GM12878 (cell line): Measurements from ENCODE around the gene MAB21L4. TPM values are rescaled to one million over a fixed set of nuclear protein-coding genes. Genes with fewer than 3 reads are reported as not detected.

Source experiments
- ATAC-seq: fragments of 200-7000 bp; cut with Tn5 transposase; 3 replicates; pipeline ENCODE4 v1.9.1; 2020; ENCODE audit warnings: mild to moderate bottlenecking, moderate library complexity
- BruUV-seq: library from RNA; stranded (reverse); fragments of 400-500 nt; replicated peaks from 2 replicates; lab custom pipeline; 2021; lab: Mats Ljungman, UMichigan
- CTCF ChIA-PET: fragments of 300-600 bp; sonication (Branson Sonifier 250); formaldehyde crosslinking; extraction: SDS; loops from one replicate; lab custom pipeline; 2021; ENCODE audit warnings: inconsistent platforms; lab: Yijun Ruan, JAX
- POLR2A ChIA-PET: fragments of 350-600 bp; formaldehyde crosslinking; extraction: SDS; loops from one replicate; lab custom pipeline; 2021; ENCODE audit warnings: inconsistent platforms; lab: Charles Lee
- RAD21 ChIA-PET: fragments of 300-600 bp; sonication (Branson Sonifier 250); formaldehyde crosslinking; loops from one replicate; lab custom pipeline; 2023; ENCODE audit warnings: antibody characterized with exemption; ENCODE audit not compliant: unreplicated experiment; lab: Charles Lee
- SMC1A ChIA-PET: fragments of 300-600 bp; sonication (Branson Sonifier 250); formaldehyde crosslinking; loops from one replicate; lab custom pipeline; 2023; ENCODE audit not compliant: unreplicated experiment, uncharacterized antibody; lab: Charles Lee
- DNase-seq: peaks from one replicate; pipeline ENCODE4 v3.0.0-alpha.2; 2011; ENCODE audit warnings: low read depth, low spot score
- FAIRE-seq: peaks from 3 replicates; lab custom pipeline; 2011; peaks lifted over from hg19 to GRCh38; lab: Jason Lieb, UNC
- H2AFZ ChIP-seq: 2 replicates; pipeline ENCODE4 v1.6.0; 2011; ENCODE audit warnings: low read depth, low read length, control low read depth; ENCODE audit not compliant: control insufficient read depth
- H3K27ac ChIP-seq: 2 replicates; pipeline ENCODE4 v1.5.1; 2011; ENCODE audit warnings: control low read depth; ENCODE audit not compliant: control insufficient read depth, insufficient read depth
- H3K27me3 ChIP-seq, 2 experiments: replicated peaks in 1 of 2; 2 replicates each; pipeline versions ENCODE4 v1.6.0 to v1.6.1; 2011; ENCODE audit warnings: low read length in 1 of 2; ENCODE audit not compliant: control insufficient read depth in 2 of 2, insufficient read depth in 2 of 2
- H3K36me3 ChIP-seq, 2 experiments: 2 replicates each; pipeline ENCODE4 v1.5.1; 2011; ENCODE audit warnings: low read length in 1 of 2; ENCODE audit not compliant: control insufficient read depth in 2 of 2, insufficient read depth in 2 of 2
- H3K4me1 ChIP-seq: 2 replicates; pipeline ENCODE4 v1.6.1; 2011; ENCODE audit warnings: mild to moderate bottlenecking, low read length, moderate library complexity, mixed read lengths; ENCODE audit not compliant: control insufficient read depth, insufficient read depth
- H3K4me2 ChIP-seq: 2 replicates; pipeline ENCODE4 v1.6.0; 2011; ENCODE audit warnings: control low read depth; ENCODE audit not compliant: control insufficient read depth, insufficient read depth
- H3K4me3 ChIP-seq: fragments of 200-600 bp; sonication (generic); 2 replicates; pipeline ENCODE4 v1.5.1; 2016
- H3K79me2 ChIP-seq: 2 replicates; pipeline ENCODE4 v1.6.0; 2011; ENCODE audit warnings: low read length; ENCODE audit not compliant: control insufficient read depth, insufficient read depth
- H3K9ac ChIP-seq: 2 replicates; pipeline ENCODE4 v1.8.0; 2011; ENCODE audit warnings: low read length, control low read depth, mixed read lengths; ENCODE audit not compliant: control insufficient read depth, insufficient read depth
- H3K9me3 ChIP-seq: replicated peaks from 3 replicates; pipeline ENCODE4 v1.5.1; 2011; ENCODE audit warnings: mild to moderate bottlenecking, low read length; ENCODE audit not compliant: control insufficient read depth, insufficient read depth
- H4K20me1 ChIP-seq: 2 replicates; pipeline ENCODE4 v1.6.0; 2011; ENCODE audit not compliant: control insufficient read depth, insufficient read depth
- DPF2 ChIP-seq: fragments of 450-650 bp; IDR thresholded peaks from 2 replicates; pipeline ENCODE4 v1.6.1; 2017; ENCODE audit warnings: mild to moderate bottlenecking
- MEF2A ChIP-seq: IDR thresholded peaks from 2 replicates; pipeline ENCODE4 v1.6.1; 2011; ENCODE audit warnings: low read depth, mild to moderate bottlenecking, low read length, moderate library complexity; ENCODE audit not compliant: insufficient read depth
- MYB ChIP-seq: fragments of 150-350 bp; IDR thresholded peaks from 2 replicates; pipeline ENCODE4 v1.6.1; 2014; ENCODE audit warnings: mild to moderate bottlenecking, low read depth, low read length, borderline replicate concordance
- ZNF217 ChIP-seq: fragments of 450-650 bp; IDR thresholded peaks from 2 replicates; pipeline ENCODE4 v1.6.1; 2017; ENCODE audit warnings: antibody characterized with exemption, mild to moderate bottlenecking
- WGBS: methylation state at CpG from one replicate; pipeline ENCODE4 v1.1.6; 2016; ENCODE audit warnings: low lambda C conversion rate; ENCODE audit not compliant: insufficient replicate concordance, insufficient coverage; ENCODE audit errors: missing lambda C conversion rate; 5-methylcytosine and 5-hydroxymethylcytosine counted together
- in situ Hi-C: fragments of 300-500 bp; cut with MboI; formaldehyde crosslinking; loops from 9 replicates; pipeline ENCODE4 v1.14.3; 2018; ENCODE audit warnings: mixed read lengths
- intact Hi-C: fragments of 100-400 bp; cut with micrococcal nuclease; formaldehyde crosslinking; loops from one replicate; pipeline ENCODE4 v1.14.2; 2022; ENCODE audit not compliant: unreplicated experiment
- polyA plus RNA-seq, 11 experiments: library from polyadenylated mRNA; depleted of rRNA in 4 of 11; unstranded in 6 of 11; stranded (reverse) in 5 of 11; fragments of >200 nt; fragmentation: Nextera tagmentation in 4 of 11; fragmentation: Illumina TruSeq in 1 of 11; extraction: Ambion mirVana in 4 of 11; extraction: Trizol in 1 of 11; gene quantifications; 1 replicate in 1 of 11; 2 replicates in 10 of 11; pipeline versions ENCODE4 v1.2.1 to v1.2.3, GENCODE V29; 2011 to 2016; ENCODE audit warnings: inconsistent platforms in 2 of 11, missing spikeins in 2 of 11, low read depth in 1 of 11
- total RNA-seq, 4 experiments: library from RNA; depleted of rRNA in 3 of 4; stranded (reverse); fragments of >200 nt in 3 of 4; fragmentation: Illumina TruSeq in 1 of 4; extraction: Trizol in 1 of 4; gene quantifications; 2 replicates each; pipeline versions ENCODE4 v1.2.1 to v1.2.3, GENCODE V29; 2013 to 2021
- TF ChIP-seq, protein P1 (sequence below): IDR thresholded peaks from 2 replicates; pipeline ENCODE4 v1.6.1; 2011; ENCODE audit warnings: low read depth, low read length, improper control_type of control experiment, borderline replicate concordance

Gene MAB21L4
- total and polyA plus RNA-seq, 10 of the 15 experiments (the other 5 are each of a cell fraction or from before 2014, with no cell fraction given) = 0.03 TPM; not detected in 9

DNA sequence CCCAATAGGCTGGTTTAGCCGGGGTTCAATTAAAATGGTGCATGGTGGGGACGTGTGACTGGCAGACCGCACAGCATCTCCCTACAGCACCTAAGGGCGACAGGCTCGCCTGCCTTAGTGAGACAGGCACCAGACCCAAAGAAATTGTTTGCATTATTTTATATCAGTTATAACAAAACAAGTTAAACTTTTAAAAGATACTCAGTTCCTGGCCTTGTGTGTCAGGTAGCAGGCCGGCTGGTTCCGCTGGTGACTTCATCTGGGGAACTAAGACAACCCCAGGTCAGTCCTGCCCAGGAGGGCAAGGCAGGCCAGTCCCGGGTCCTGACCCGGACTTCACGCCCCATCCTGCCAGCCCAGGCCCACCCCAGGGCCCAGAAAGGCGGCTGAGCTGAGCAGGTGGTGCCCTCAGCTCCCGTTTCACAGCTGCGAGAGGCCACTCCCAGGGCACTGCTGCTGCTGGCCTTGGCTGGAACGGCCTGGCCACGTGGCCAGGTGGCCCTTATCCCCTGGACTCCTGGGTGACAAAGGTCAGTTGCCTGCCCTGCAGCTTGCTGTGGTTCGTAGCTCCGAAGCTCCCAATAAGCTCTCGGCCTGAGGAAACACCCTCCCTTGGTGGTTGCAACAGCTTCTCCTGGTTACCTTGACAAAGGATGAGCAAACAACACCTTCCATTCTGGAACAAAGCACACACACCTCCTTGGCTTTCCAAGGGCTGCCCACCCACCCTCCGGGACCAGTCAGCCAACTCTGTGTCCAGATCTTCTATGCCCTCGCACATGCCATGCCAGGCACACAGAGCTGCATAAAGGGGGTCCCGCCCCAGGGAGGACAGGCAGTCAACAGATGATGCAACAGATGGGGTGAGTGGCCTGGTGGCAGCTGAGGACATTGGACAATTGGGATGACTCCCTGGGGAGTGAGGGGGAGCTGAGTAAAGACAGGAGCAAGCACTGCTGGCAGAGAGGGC, 38.6 kb downstream of the MAB21L4 start:
- intact Hi-C loops (loop anchor here (10.0 kb wide), 1 partner anchor 357 kb away; no protein-coding TSS in a partner anchor), in situ Hi-C loops (loop anchor here (10.0 kb wide), 1 partner anchor 797 kb away; no protein-coding TSS in a partner anchor)
- SMC1A ChIA-PET = no interaction called here
- Histone ChIP-seq H4K20me1 (no peaks in the 10 kb centered on the region), H3K4me1 (no peaks in the 10 kb centered on the region), H3K9ac (no peak overlapping the region), H3K27ac (no peak overlapping the region), H3K79me2 (no peaks in the 10 kb centered on the region), H3K4me2 (no peak overlapping the region), H2AFZ (no peak overlapping the region), H3K4me3 (no peak overlapping the region), H3K36me3 (no peaks in the 10 kb centered on the region), H3K9me3 (peaks cover 1% of the 10 kb centered on the region; the same call in 1 of the 3 replicates), H3K27me3 (peaks cover 1 to 6% of the 10 kb centered on the region in 2 experiments; a peak in 2 of 4 replicates)
- POLR2A ChIA-PET = no interaction called here
- CTCF ChIA-PET = no interaction called here
- FAIRE-seq (no peak), DNase-seq (no peak), ATAC-seq (no peak)
- TF ChIP-seq, protein P1, sequence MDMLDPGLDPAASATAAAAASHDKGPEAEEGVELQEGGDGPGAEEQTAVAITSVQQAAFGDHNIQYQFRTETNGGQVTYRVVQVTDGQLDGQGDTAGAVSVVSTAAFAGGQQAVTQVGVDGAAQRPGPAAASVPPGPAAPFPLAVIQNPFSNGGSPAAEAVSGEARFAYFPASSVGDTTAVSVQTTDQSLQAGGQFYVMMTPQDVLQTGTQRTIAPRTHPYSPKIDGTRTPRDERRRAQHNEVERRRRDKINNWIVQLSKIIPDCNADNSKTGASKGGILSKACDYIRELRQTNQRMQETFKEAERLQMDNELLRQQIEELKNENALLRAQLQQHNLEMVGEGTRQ = no peak
- no peak for TF ChIP-seq MYB
- no peak for TF ChIP-seq MEF2A
- TF ChIP-seq ZNF217 = no peak
- TF ChIP-seq DPF2 = no peak
- RAD21 ChIA-PET = no interaction called here
- 45% methylated on average over 21 of the region's 21 CpGs for WGBS
- no TSS peak for BruUV-seq
